ENCODE results near the gene PRKAR2B. TPM values are rescaled to one million over a fixed set of nuclear protein-coding genes. Genes with fewer than 3 reads are reported as not detected.
A peak's percentile ranks its signal among the peaks of the same experiment; 100 is the strongest.

The PRKAR2B gene
- total RNA-seq, 1 donor from 2014 or later: 21.8 TPM

DNA sequence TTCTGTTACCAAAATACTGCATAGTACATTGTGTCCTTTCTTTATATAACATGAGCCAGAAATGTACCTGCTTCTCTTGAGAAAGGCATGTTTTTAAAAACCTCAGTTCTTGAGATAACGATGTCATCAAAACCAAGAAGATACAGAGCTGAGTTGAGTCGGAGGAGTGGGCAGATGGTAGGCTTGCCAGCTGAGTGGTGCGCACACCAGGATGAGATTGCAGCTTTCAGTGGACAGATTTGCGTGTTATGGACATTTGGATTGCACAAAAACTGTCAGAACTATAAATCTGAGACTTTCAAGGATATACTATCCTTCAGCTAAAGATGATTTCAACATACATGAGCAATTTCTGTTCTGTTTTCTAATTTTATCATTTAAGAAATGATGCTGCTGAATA is 25.0 kb downstream of the PRKAR2B start:
- TF ChIP-seq, protein P1, sequence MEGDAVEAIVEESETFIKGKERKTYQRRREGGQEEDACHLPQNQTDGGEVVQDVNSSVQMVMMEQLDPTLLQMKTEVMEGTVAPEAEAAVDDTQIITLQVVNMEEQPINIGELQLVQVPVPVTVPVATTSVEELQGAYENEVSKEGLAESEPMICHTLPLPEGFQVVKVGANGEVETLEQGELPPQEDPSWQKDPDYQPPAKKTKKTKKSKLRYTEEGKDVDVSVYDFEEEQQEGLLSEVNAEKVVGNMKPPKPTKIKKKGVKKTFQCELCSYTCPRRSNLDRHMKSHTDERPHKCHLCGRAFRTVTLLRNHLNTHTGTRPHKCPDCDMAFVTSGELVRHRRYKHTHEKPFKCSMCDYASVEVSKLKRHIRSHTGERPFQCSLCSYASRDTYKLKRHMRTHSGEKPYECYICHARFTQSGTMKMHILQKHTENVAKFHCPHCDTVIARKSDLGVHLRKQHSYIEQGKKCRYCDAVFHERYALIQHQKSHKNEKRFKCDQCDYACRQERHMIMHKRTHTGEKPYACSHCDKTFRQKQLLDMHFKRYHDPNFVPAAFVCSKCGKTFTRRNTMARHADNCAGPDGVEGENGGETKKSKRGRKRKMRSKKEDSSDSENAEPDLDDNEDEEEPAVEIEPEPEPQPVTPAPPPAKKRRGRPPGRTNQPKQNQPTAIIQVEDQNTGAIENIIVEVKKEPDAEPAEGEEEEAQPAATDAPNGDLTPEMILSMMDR (IDR thresholded peaks at IDR 0.05; ENCODE audit: borderline replicate concordance): no peak
- intact Hi-C loops (cut with micrococcal nuclease): no loop called here
- H3K27me3 ChIP-seq (ENCODE audit: low read depth): no peaks in the 10 kb centered on the region
- H3K4me1 ChIP-seq: peaks cover 23% of the 10 kb centered on the region
- peak overlapping the region; percentile 45 for H3K4me3 ChIP-seq
- no peaks in the 10 kb centered on the region for H3K9me3 ChIP-seq (replicated peaks)
- H3K36me3 ChIP-seq: no peaks in the 10 kb centered on the region
- H3K27ac ChIP-seq (replicated peaks): no peak overlapping the region
- no peak for DNase-seq

DNA sequence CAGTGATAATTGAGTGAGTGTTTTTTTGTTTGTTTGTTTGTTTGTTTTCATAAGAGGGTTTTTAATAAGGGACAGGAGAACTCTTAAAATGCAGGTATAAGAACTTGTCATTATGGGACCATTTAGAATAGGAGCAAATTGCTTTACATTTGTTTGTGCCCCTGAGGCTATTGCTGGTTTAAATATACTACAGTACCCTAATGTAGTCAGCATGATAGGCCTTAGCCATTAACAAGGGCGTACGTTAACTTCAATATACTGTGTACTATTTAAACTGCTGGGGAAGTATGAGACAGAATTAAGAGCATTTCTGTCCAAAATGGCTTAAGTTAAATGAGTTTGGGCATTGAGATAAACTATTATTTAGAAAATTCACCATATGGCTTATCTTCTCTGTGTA is 26.2 kb downstream of the PRKAR2B start:
- intact Hi-C loops (cut with micrococcal nuclease): no loop called here
- H3K4me1 ChIP-seq: peaks cover 20% of the 10 kb centered on the region
- no peak for DNase-seq
- no peaks in the 10 kb centered on the region for H3K9me3 ChIP-seq (replicated peaks)
- no peak overlapping the region for H3K4me3 ChIP-seq
- TF ChIP-seq, protein P1 (IDR thresholded peaks at IDR 0.05; ENCODE audit: borderline replicate concordance): no peak
- H3K27me3 ChIP-seq (ENCODE audit: low read depth): no peaks in the 10 kb centered on the region
- no peaks in the 10 kb centered on the region for H3K36me3 ChIP-seq
- H3K27ac ChIP-seq (replicated peaks): no peak overlapping the region

DNA sequence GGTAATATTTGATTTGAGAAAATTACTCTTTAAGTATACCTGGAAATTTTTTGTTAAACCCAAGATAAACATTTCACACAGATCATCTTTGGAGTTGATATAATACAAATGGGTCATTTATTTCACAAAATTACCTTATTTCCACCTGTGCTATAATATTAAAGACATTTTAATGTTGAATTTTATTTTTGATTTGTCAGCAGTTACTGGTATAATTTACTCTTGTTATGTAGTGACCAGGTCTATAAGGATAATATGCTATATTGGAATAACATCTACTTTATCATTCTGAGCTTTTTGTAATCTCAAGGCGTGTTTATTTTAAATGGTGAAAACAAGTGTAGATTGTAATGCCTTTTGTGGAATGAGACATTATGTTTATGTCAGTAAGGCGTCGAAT is 26.6 kb downstream of the PRKAR2B start:
- H3K4me3 ChIP-seq: no peak overlapping the region
- TF ChIP-seq, protein P1 (IDR thresholded peaks at IDR 0.05; ENCODE audit: borderline replicate concordance): no peak
- no peak for DNase-seq
- H3K36me3 ChIP-seq: no peaks in the 10 kb centered on the region
- no peak overlapping the region for H3K27ac ChIP-seq (replicated peaks)
- intact Hi-C loops (cut with micrococcal nuclease): no loop called here
- H3K27me3 ChIP-seq (ENCODE audit: low read depth): no peaks in the 10 kb centered on the region
- peaks cover 19% of the 10 kb centered on the region for H3K4me1 ChIP-seq
- no peaks in the 10 kb centered on the region for H3K9me3 ChIP-seq (replicated peaks)

DNA sequence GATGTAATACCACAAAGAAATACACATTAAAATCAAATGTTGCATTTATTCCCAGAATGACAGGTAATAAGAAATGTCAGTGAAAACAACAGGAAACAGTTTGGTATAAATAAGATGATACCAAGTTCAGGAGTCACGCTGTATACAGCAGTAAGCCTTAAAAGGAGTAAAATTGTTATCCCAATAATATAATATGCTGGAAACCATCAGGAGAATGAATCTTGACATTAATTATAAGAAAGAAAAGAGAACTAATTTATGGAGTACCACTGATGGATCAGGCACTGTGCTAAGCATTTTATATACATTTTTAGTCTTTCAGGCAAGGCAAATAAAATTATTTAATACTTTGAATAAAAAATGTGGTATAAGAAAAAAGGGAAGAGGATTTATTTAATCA is 27.6 kb downstream of the PRKAR2B start:
- DNase-seq: no peak
- H3K4me1 ChIP-seq: peaks cover 24% of the 10 kb centered on the region
- H3K27me3 ChIP-seq (ENCODE audit: low read depth): no peaks in the 10 kb centered on the region
- H3K4me3 ChIP-seq: no peak overlapping the region
- TF ChIP-seq, protein P1 (IDR thresholded peaks at IDR 0.05; ENCODE audit: borderline replicate concordance): no peak
- no peaks in the 10 kb centered on the region for H3K36me3 ChIP-seq
- H3K27ac ChIP-seq (replicated peaks): no peak overlapping the region
- no peaks in the 10 kb centered on the region for H3K9me3 ChIP-seq (replicated peaks)
- intact Hi-C loops (cut with micrococcal nuclease): no loop called here

DNA sequence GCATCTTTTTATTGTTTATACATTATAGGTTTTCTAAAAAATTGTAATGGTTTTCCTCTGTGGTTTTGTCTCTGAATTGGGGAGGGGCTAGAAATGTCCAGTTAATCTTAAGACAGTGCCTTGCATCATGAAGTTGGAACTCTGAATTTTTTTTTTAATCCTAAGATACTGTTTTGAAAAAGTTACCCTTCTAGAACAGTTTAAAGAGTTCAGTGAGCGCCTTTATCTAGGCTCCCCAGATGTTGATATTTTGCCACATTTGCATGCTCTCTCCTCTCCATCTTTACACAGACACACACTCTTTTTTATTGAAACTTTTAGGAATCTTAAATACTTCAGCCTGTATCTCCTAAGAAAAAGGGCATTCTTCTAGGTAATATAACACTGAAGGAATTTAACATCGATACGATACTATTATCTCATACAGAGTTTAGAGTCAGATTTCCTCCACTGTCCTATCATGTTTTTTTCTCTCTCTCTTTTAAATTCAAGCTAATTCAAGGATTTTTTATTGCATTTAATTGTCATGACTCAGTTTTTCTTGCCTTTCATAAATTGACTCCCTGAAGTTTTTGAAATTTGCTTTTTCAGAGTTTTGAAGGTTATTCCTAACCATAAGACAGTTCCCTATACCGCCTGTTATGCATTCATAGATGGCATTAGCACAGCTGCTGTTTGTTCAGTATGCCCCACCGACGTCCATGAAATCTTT is 31.5 kb downstream of the PRKAR2B start:
- H3K27me3 ChIP-seq (ENCODE audit: low read depth): no peaks in the 10 kb centered on the region
- intact Hi-C loops (cut with micrococcal nuclease): no loop called here
- peaks cover 31% of the 10 kb centered on the region for H3K4me1 ChIP-seq
- TF ChIP-seq, protein P1 (IDR thresholded peaks at IDR 0.05; ENCODE audit: borderline replicate concordance): no peak
- no peak overlapping the region for H3K4me3 ChIP-seq
- no peaks in the 10 kb centered on the region for H3K36me3 ChIP-seq
- no peaks in the 10 kb centered on the region for H3K9me3 ChIP-seq (replicated peaks)
- DNase-seq: no peak
- no peak overlapping the region for H3K27ac ChIP-seq (replicated peaks)

All from left ventricle myocardium inferior (tissue), 1 donor.